GM12878 (cell line): ENCODE measurements around the gene POR. TPM values are rescaled to one million over a fixed set of nuclear protein-coding genes. Genes with fewer than 3 reads are reported as not detected.
"Not testable (repeated sequence)": the region's sequence is repeated elsewhere in the genome, so short reads cannot be mapped to it uniquely, and the experiment has no call there.

Experiments used
- ATAC-seq: fragments of 200-7000 bp; cut with Tn5 transposase; 3 replicates; pipeline ENCODE4 v1.9.1; 2020; ENCODE audit warnings: mild to moderate bottlenecking, moderate library complexity
- BruUV-seq: library from RNA; stranded (reverse); fragments of 400-500 nt; replicated peaks from 2 replicates; lab custom pipeline; 2021; lab: Mats Ljungman, UMichigan
- CTCF ChIA-PET: fragments of 300-600 bp; sonication (Branson Sonifier 250); formaldehyde crosslinking; extraction: SDS; loops from one replicate; lab custom pipeline; 2021; ENCODE audit warnings: inconsistent platforms; lab: Yijun Ruan, JAX
- POLR2A ChIA-PET: fragments of 350-600 bp; formaldehyde crosslinking; extraction: SDS; loops from one replicate; lab custom pipeline; 2021; ENCODE audit warnings: inconsistent platforms; lab: Charles Lee
- RAD21 ChIA-PET: fragments of 300-600 bp; sonication (Branson Sonifier 250); formaldehyde crosslinking; loops from one replicate; lab custom pipeline; 2023; ENCODE audit warnings: antibody characterized with exemption; ENCODE audit not compliant: unreplicated experiment; lab: Charles Lee
- SMC1A ChIA-PET: fragments of 300-600 bp; sonication (Branson Sonifier 250); formaldehyde crosslinking; loops from one replicate; lab custom pipeline; 2023; ENCODE audit not compliant: unreplicated experiment, uncharacterized antibody; lab: Charles Lee
- DNase-seq: peaks from one replicate; pipeline ENCODE4 v3.0.0-alpha.2; 2011; ENCODE audit warnings: low read depth, low spot score
- FAIRE-seq: peaks from 3 replicates; lab custom pipeline; 2011; peaks lifted over from hg19 to GRCh38; lab: Jason Lieb, UNC
- H2AFZ ChIP-seq: 2 replicates; pipeline ENCODE4 v1.6.0; 2011; ENCODE audit warnings: low read depth, low read length, control low read depth; ENCODE audit not compliant: control insufficient read depth
- H3K27ac ChIP-seq: 2 replicates; pipeline ENCODE4 v1.5.1; 2011; ENCODE audit warnings: control low read depth; ENCODE audit not compliant: control insufficient read depth, insufficient read depth
- H3K27me3 ChIP-seq, 2 experiments: replicated peaks in 1 of 2; 2 replicates each; pipeline versions ENCODE4 v1.6.0 to v1.6.1; 2011; ENCODE audit warnings: low read length in 1 of 2; ENCODE audit not compliant: control insufficient read depth in 2 of 2, insufficient read depth in 2 of 2
- H3K36me3 ChIP-seq, 2 experiments: 2 replicates each; pipeline ENCODE4 v1.5.1; 2011; ENCODE audit warnings: low read length in 1 of 2; ENCODE audit not compliant: control insufficient read depth in 2 of 2, insufficient read depth in 2 of 2
- H3K4me1 ChIP-seq: 2 replicates; pipeline ENCODE4 v1.6.1; 2011; ENCODE audit warnings: mild to moderate bottlenecking, low read length, moderate library complexity, mixed read lengths; ENCODE audit not compliant: control insufficient read depth, insufficient read depth
- H3K4me2 ChIP-seq: 2 replicates; pipeline ENCODE4 v1.6.0; 2011; ENCODE audit warnings: control low read depth; ENCODE audit not compliant: control insufficient read depth, insufficient read depth
- H3K4me3 ChIP-seq: fragments of 200-600 bp; sonication (generic); 2 replicates; pipeline ENCODE4 v1.5.1; 2016
- H3K79me2 ChIP-seq: 2 replicates; pipeline ENCODE4 v1.6.0; 2011; ENCODE audit warnings: low read length; ENCODE audit not compliant: control insufficient read depth, insufficient read depth
- H3K9ac ChIP-seq: 2 replicates; pipeline ENCODE4 v1.8.0; 2011; ENCODE audit warnings: low read length, control low read depth, mixed read lengths; ENCODE audit not compliant: control insufficient read depth, insufficient read depth
- H3K9me3 ChIP-seq: replicated peaks from 3 replicates; pipeline ENCODE4 v1.5.1; 2011; ENCODE audit warnings: mild to moderate bottlenecking, low read length; ENCODE audit not compliant: control insufficient read depth, insufficient read depth
- H4K20me1 ChIP-seq: 2 replicates; pipeline ENCODE4 v1.6.0; 2011; ENCODE audit not compliant: control insufficient read depth, insufficient read depth
- BACH1 ChIP-seq: fragments of 450-650 bp; IDR thresholded peaks from 2 replicates; pipeline ENCODE4 v1.6.1; 2017; ENCODE audit warnings: mild to moderate bottlenecking, borderline replicate concordance
- CREB1 ChIP-seq: IDR thresholded peaks from 2 replicates; pipeline ENCODE4 v1.6.1; 2012; ENCODE audit warnings: low read depth, mild to moderate bottlenecking, inconsistent platforms
- HDGF ChIP-seq: fragments of 450-650 bp; IDR thresholded peaks from 2 replicates; pipeline ENCODE4 v1.6.1; 2016; ENCODE audit warnings: antibody characterized with exemption
- KAT2A ChIP-seq: conservative IDR thresholded peaks from 2 replicates; pipeline ENCODE4 v1.6.1; 2011; ENCODE audit warnings: low read depth, low read length; ENCODE audit not compliant: control insufficient read depth
- MYB ChIP-seq: fragments of 150-350 bp; IDR thresholded peaks from 2 replicates; pipeline ENCODE4 v1.6.1; 2014; ENCODE audit warnings: mild to moderate bottlenecking, low read depth, low read length, borderline replicate concordance
- NFIC ChIP-seq: IDR thresholded peaks from 2 replicates; pipeline ENCODE4 v1.6.1; 2012; ENCODE audit warnings: low read depth, mild to moderate bottlenecking, inconsistent platforms, low read length, moderate library complexity
- RAD21 ChIP-seq: IDR thresholded peaks from 2 replicates; pipeline ENCODE4 v1.6.1; 2011; ENCODE audit warnings: mild to moderate bottlenecking, low read depth, low read length, moderate library complexity; ENCODE audit not compliant: insufficient read depth
- RUNX3 ChIP-seq: IDR thresholded peaks from 2 replicates; pipeline ENCODE4 v1.6.1; 2012; ENCODE audit warnings: low read length, inconsistent platforms
- SIX5 ChIP-seq: IDR thresholded peaks from 2 replicates; pipeline ENCODE4 v1.6.1; 2011; ENCODE audit warnings: mild to moderate bottlenecking, low read depth, low read length, moderate library complexity; ENCODE audit not compliant: severe bottlenecking
- SMAD1 ChIP-seq: fragments of 450-650 bp; IDR thresholded peaks from 2 replicates; pipeline ENCODE4 v1.6.1; 2018; ENCODE audit warnings: mild to moderate bottlenecking, low read depth; ENCODE audit not compliant: partially characterized antibody
- WRNIP1 ChIP-seq: IDR thresholded peaks from 2 replicates; pipeline ENCODE4 v1.6.1; 2011; ENCODE audit warnings: low read depth, low read length, improper control_type of control experiment, borderline replicate concordance
- ZNF274 ChIP-seq: IDR thresholded peaks from one replicate; pipeline ENCODE4 v1.8.0; 2011; ENCODE audit not compliant: insufficient read length, insufficient read depth
- WGBS: methylation state at CpG from one replicate; pipeline ENCODE4 v1.1.6; 2016; ENCODE audit warnings: low lambda C conversion rate; ENCODE audit not compliant: insufficient replicate concordance, insufficient coverage; ENCODE audit errors: missing lambda C conversion rate; 5-methylcytosine and 5-hydroxymethylcytosine counted together
- in situ Hi-C: fragments of 300-500 bp; cut with MboI; formaldehyde crosslinking; loops from 9 replicates; pipeline ENCODE4 v1.14.3; 2018; ENCODE audit warnings: mixed read lengths
- intact Hi-C: fragments of 100-400 bp; cut with micrococcal nuclease; formaldehyde crosslinking; loops from one replicate; pipeline ENCODE4 v1.14.2; 2022; ENCODE audit not compliant: unreplicated experiment
- polyA plus RNA-seq, 11 experiments: library from polyadenylated mRNA; depleted of rRNA in 4 of 11; unstranded in 6 of 11; stranded (reverse) in 5 of 11; fragments of >200 nt; fragmentation: Nextera tagmentation in 4 of 11; fragmentation: Illumina TruSeq in 1 of 11; extraction: Ambion mirVana in 4 of 11; extraction: Trizol in 1 of 11; gene quantifications; 1 replicate in 1 of 11; 2 replicates in 10 of 11; pipeline versions ENCODE4 v1.2.1 to v1.2.3, GENCODE V29; 2011 to 2016; ENCODE audit warnings: inconsistent platforms in 2 of 11, missing spikeins in 2 of 11, low read depth in 1 of 11
- total RNA-seq, 4 experiments: library from RNA; depleted of rRNA in 3 of 4; stranded (reverse); fragments of >200 nt in 3 of 4; fragmentation: Illumina TruSeq in 1 of 4; extraction: Trizol in 1 of 4; gene quantifications; 2 replicates each; pipeline versions ENCODE4 v1.2.1 to v1.2.3, GENCODE V29; 2013 to 2021
- TF ChIP-seq, protein P1 (sequence below): IDR thresholded peaks from 2 replicates; pipeline ENCODE4 v1.6.1; 2011; ENCODE audit warnings: borderline replicate concordance, low read depth, mild to moderate bottlenecking, moderate library complexity, mixed read lengths, low read length; ENCODE audit not compliant: insufficient read depth; ENCODE audit errors: extremely low read length
- TF ChIP-seq, protein P2 (sequence below): fragments of 450-650 bp; IDR thresholded peaks from 2 replicates; pipeline ENCODE4 v1.6.1; 2018; ENCODE audit warnings: borderline replicate concordance, mild to moderate bottlenecking; ENCODE audit not compliant: partially characterized antibody

POR gene
- total and polyA plus RNA-seq, 10 of the 15 experiments (the other 5 are each of a cell fraction or from before 2014, with no cell fraction given), result 2.2 to 75.8 (median 35.9) TPM

DNA sequence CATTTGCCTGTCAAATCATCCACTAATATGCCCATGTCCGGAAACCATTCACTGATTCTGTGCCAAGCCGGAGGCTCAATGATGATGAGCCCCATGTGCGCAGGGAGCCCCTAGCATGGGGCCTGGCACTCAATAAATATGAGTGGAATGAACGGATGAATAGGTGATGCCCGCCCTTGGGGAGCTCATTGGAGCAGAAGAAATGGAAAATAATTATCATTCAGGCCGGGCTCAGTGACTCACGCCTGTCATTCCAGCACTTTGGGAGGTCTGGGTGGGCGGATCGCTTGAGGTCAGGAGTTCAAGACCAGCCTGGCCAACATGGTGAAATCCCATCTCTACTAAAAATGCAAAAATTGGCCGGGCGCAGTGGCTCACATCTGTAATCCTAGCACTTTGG is 25.1 kb upstream of the POR start:
- ChIA-PET SMC1A (no interaction called here), POLR2A (no interaction called here), CTCF (no interaction called here), RAD21 (interaction anchor here (1.3 kb wide), 1 partner anchor 130 kb away, joined by 4 read pairs; no protein-coding TSS in a partner anchor)
- Histone ChIP-seq H3K9ac (no peak overlapping the region), H3K79me2 (no peaks in the 10 kb centered on the region), H3K4me2 (no peak overlapping the region), H3K27me3 (no peaks in the 10 kb centered on the region), H4K20me1 (no peaks in the 10 kb centered on the region), H3K9me3 (no peaks in the 10 kb centered on the region), H2AFZ (no peak overlapping the region), H3K4me3 (no peak overlapping the region), H3K27ac (no peak overlapping the region), H3K4me1 (no peaks in the 10 kb centered on the region), H3K36me3 (peaks cover 3% of the 10 kb centered on the region in 2 experiments; a peak in 2 of 4 replicates)
- no peak for ATAC-seq
- no peak for DNase-seq
- in situ Hi-C loops, result no loop called here
- WGBS, result 96% methylated on average over 11 of the region's 11 CpGs
- no TSS peak for BruUV-seq
- intact Hi-C loops, result no loop called here
- TF ChIP-seq NFIC (no peak), WRNIP1 (no peak), RAD21 (no peak), ZNF274 (no peak), BACH1 (no peak), RUNX3 (no peak), SIX5 (no peak), CREB1 (no peak), KAT2A (no peak), HDGF (no peak), MYB (no peak), SMAD1 (no peak)
- TF ChIP-seq, protein P1, sequence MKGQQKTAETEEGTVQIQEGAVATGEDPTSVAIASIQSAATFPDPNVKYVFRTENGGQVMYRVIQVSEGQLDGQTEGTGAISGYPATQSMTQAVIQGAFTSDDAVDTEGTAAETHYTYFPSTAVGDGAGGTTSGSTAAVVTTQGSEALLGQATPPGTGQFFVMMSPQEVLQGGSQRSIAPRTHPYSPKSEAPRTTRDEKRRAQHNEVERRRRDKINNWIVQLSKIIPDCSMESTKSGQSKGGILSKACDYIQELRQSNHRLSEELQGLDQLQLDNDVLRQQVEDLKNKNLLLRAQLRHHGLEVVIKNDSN, result no peak
- TF ChIP-seq, protein P2, sequence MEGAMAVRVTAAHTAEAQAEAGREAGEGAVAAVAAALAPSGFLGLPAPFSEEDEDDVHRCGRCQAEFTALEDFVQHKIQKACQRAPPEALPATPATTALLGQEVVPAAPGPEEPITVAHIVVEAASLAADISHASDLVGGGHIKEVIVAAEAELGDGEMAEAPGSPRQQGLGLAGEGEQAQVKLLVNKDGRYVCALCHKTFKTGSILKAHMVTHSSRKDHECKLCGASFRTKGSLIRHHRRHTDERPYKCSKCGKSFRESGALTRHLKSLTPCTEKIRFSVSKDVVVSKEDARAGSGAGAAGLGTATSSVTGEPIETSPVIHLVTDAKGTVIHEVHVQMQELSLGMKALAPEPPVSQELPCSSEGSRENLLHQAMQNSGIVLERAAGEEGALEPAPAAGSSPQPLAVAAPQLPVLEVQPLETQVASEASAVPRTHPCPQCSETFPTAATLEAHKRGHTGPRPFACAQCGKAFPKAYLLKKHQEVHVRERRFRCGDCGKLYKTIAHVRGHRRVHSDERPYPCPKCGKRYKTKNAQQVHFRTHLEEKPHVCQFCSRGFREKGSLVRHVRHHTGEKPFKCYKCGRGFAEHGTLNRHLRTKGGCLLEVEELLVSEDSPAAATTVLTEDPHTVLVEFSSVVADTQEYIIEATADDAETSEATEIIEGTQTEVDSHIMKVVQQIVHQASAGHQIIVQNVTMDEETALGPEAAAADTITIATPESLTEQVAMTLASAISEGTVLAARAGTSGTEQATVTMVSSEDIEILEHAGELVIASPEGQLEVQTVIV, result no peak
- no peak for FAIRE-seq

DNA sequence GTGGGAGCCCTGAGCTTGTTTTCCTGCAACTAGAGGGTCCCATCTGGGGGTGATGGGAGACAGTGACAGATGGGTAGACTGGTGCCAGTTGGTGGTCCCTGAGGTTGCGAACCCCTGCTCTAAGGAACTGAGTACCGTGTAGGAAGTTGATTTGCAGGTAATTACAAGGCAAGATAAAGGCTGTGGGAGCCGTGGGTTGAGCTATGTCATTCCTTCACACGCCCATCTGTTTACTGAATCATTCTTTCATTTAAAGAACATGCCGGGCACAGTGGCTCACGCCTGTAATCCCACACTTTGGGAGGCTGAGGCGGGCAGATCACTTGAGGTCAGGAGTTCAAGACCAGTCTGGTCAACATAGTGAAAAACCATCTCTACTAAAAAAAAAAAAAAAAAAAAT is 23.7 kb upstream of the POR start:
- POLR2A ChIA-PET, result interaction anchor here (0.7 kb wide), 1 partner anchor 260 kb away, joined by 7 read pairs; no protein-coding TSS in a partner anchor
- RAD21 ChIA-PET, DNase-seq, BruUV-seq, CTCF ChIA-PET, H3K4me1 ChIP-seq, H3K9me3 ChIP-seq, H3K27me3 ChIP-seq, H3K4me3 ChIP-seq, H3K79me2 ChIP-seq, in situ Hi-C loops, ATAC-seq, H4K20me1 ChIP-seq, H3K9ac ChIP-seq, SMC1A ChIA-PET, H2AFZ ChIP-seq, H3K27ac ChIP-seq, intact Hi-C loops, FAIRE-seq, H3K36me3 ChIP-seq, H3K4me2 ChIP-seq: not testable (repeated sequence)
- 80% methylated on average over 7 of the region's 7 CpGs for WGBS
